ENCODE data around the gene TLE3.

The TLE3 gene

GRCh38 chr15:70082281-70082900, 15.3 kb downstream of the TLE3 start:
- DNase-seq = no peak

GRCh38 chr15:70081612-70082011, 16.1 kb downstream of the TLE3 start:
- DNase-seq = no peak

- DNase-seq = no peak
Measured at GRCh38 chr15:70080347-70080746, 17.4 kb downstream of the TLE3 start.

- DNase-seq = no peak
Measured at GRCh38 chr15:70079888-70080287, 17.8 kb downstream of the TLE3 start.

DNA sequence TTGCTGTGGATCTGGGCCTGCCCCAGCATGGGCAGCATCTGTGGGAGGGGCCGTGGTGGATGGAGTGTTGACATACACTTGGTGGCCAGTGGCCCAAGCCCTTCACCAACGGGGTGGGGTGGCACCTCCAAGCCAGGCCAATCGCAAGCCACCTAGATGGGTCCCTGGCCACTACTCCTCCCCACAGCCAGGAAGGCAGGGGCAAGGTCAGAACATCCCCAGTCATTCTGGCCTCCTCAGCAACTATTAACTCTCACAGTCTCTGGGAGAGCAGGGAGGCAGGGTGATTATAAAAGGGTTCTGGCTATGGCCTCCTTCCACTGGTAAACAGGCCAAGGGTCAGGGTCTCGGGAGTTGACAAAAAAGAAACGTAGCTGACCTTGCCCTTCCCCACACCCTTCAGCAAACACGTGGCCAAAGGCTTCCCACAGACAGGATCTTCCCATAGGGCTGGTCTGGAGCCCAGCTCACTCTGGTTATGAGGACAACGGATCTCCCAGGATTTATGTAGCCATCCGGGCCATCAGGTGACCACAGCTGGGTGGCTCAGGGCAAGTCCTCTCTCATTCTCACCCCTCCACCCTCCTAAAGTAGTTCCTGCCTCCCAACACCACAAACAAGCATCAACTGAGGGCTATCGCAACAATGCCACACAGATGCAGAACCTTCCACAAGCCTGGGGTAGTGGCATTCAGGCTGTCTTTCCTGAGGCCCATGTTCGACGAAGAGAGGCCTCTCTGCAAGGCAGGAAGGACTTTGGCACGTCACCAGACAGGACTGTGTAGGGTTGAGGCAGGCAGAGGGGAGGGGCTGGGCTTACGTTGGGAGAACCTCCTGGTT, 18.9 kb downstream of the TLE3 start:
- no peak for DNase-seq

DNA sequence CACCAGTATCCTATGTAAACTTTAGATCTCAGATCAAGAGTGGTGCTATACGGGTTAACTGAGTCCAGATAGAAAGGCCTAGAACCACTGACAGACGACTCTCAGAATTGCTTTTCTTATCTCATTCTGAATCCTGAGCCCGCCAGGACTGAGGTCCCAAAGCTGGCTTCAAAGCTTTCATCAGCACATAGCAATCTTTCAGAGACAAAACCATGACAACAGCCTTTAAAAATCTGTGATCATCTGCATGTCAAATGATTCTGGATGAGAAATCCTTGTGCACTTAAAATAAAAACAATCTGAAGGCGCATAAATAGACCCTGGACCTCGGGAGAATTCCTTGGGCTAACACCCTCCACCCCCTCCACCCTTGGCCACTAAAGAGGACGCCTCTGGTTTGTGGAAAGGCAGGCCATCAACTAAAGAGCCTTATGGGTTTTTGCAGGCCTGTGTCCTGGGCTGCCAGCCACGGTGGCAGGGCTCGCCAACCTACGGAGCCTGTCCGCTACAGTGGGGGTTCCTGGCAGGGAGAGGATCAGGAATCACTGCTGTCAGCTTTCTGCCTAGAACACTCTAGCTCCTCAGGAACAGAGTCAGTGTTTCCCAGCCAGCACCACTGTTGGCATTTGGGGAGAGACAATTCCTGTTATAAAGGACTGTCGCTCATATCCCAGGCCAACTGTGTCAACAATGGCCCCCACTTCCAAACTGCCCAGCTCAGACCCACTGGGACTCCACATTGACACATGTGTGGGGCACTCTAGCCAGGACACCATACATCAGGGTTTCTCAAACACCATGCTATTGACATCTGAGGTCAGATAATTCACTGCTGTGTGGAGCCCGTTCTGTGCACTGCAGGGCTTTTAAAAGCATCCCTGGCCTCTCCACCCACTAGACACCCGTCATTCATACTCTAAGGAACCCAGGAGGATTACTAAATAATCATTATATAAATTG, 20.2 kb downstream of the TLE3 start:
- DNase-seq = no peak

- no peak for DNase-seq
Measured at GRCh38 chr15:70074380-70074779, 23.3 kb downstream of the TLE3 start.

- DNase-seq = no peak
Measured at GRCh38 chr15:70072479-70072878, 25.2 kb downstream of the TLE3 start.

- DNase-seq = no peak
Measured at GRCh38 chr15:70071799-70072198, 25.9 kb downstream of the TLE3 start.

GRCh38 chr15:70069716-70070115, 28.0 kb downstream of the TLE3 start:
- DNase-seq = no peak

GRCh38 chr15:70068783-70069565, 28.7 kb downstream of the TLE3 start:
- no peak for DNase-seq

DNA sequence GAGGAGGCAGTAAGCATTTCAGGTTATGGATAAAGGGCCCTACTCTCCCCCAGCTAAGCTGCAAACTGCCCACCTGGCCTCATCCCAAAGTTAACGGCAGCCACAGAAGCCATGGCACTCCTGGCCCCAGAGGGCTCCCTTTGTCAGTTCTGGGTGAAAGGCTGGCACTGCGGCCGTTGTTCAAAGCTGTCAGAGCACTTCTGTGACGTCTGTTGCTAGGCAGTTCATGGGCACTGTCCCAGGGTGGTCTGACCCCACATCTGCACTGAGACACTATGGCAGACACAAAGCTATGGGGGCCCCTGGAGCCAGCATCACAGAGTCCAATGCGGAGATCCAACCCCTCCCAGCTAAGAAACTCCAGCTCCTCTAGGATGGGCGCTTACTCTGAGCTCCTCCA, 30.0 kb downstream of the TLE3 start:
- DNase-seq = no peak

DNA sequence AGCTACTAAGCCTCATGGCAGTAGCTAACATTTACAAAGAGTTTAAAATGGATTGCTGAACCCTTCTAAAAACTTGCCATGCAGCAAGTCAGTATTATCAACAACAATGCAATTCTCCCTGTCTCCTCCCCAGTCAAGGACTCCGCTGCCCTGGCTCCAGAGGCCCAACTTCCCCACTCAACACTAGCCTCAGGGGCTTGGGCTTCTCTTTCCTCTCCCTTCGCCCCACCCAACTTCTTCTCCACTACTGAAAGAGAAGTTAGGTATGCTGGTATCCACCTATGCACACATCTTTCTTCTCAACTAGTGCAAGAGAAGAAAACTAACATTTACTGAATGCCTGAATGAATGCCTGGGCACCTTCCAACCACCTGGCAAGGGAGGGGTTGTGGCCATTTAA, 30.7 kb downstream of the TLE3 start:
- no peak for DNase-seq

- no peak for DNase-seq
Measured at GRCh38 chr15:70066447-70066846, 31.3 kb downstream of the TLE3 start.

DNA sequence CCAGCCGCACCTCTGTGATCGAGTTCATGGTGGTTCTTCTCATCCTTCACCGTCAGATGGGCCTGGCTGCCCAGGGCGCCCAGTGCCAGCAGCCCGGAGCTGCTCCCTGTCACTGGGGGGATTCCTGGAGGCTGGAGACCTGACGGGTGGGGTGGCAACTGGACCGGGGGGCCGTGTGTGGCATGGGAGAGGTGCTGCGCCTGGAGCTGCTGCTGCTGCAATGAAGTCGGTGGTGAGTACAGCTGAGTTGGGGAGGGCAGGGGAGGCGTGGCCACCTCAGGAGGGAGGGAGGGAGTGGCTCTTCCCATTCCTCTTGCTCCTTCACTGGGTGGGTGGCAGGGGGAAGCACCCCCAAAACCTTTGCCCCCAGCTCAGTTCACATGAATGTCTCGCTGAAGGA, 31.7 kb downstream of the TLE3 start:
- DNase-seq = no peak

DNA sequence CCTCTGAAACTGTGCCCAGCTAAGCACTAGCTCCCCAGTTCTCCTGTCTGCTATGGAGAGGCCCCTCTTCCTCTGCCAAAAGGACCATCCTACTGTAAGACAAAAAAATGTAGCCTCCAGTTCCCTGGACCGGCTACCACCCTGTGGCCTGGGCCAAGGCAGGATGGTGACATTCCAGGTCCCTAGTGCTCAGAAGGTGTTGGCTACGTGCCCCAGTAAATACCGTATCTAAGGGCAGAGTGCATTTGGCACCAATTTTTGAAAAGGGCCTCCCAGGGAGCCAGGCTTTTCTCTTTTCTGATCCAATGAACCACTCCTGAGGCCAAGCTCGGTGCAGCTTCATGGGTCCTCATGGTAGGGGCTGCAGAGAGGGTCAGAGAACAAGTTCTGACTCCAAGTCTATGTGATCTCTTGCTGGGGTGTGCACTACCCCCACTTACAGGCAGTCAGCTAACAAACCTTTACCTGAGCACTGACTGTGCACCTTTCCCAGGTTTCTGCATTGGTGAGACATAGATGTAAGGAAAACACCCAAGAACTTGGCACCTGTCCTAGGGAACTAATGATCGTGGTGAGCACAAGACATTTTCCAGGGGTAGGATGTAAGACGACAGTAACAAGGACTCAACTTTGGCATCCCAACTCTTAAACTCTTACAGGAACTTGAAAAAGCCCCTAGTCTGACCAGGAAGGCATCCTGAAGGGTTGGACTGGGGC, 32.6 kb downstream of the TLE3 start:
- DNase-seq = no peak

- DNase-seq = no peak
Measured at GRCh38 chr15:70064441-70064840, 33.3 kb downstream of the TLE3 start.

DNA sequence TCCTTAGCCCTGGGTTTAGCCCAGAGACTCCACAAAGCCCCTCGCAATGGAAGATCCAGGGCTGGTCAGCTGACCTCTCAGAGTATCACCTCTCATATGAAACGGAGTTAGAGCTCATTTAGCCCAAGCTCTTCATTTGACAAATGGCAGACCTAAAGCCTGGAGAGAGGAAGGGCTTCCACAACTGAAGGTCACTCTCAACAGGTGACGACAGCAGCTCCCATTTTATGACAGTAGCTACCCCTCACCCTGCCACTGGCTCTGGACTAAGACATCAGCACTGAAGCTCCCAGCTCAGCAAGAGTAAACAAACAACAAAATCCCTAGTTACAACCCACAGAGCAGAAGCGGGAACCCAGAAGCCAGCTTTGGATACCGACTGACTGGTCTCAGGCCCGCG, 33.7 kb downstream of the TLE3 start:
- DNase-seq = no peak

DNA sequence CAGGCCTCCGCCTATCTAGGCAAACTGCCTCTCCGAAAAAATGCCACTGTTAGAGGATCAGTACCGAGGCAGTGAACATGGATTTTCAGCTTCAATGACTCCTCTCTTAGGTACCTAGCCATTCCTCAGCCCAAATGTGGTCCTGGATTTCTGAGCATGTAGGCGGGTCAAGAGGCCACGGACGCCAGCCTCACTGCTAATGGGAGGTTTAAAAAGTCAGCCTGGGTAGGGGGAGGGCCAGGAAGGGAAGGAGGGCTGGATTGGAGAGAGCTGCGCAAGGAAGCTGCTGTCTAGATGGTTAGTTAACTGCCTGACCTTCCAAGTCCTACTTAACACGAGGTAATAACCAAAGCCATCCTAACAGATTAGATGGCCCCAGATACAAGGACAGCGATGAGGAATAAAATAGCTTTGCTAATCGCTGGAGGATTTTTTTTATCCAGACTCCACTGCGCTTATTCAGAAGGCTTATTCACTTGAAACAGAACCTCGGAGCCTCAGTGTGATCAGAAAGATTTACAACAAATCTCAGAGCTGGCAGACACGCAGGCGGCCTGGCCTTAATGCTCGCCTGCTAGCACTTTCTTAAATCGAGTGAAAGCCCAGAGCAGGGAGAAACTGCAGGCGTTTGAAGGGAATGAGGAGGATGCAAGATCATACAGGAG, 34.3 kb downstream of the TLE3 start:
- DNase-seq = no peak

- no peak for DNase-seq
Measured at GRCh38 chr15:70062321-70062956, 35.3 kb downstream of the TLE3 start.
